Activated T-helper 1 cell treated with Interleukin-2 at 50 U/mL for 16 hours (primary cell): ENCODE results near the gene SPANXA2.
"Not testable (repeated sequence)": the region's sequence is repeated elsewhere in the genome, so short reads cannot be mapped to it uniquely, and the experiment has no call there.

ENCODE experiments used
- DNase-seq: peaks from one replicate; pipeline ENCODE4 v3.0.0-alpha.2; 2020; ENCODE audit warnings: low read depth

SPANXA2 gene

GRCh38 chrX:141589408-141589807, at the start of gene SPANXA2:
TSS of gene SPANXA2 (plus strand) at chrX:141589708. CDS start at chrX:141589768, 60 bp downstream.
- DNase-seq = not testable (repeated sequence)

GRCh38 chrX:141542551-141542950, 47.0 kb upstream of the SPANXA2 start:
- DNase-seq = not testable (repeated sequence)

- DNase-seq = not testable (repeated sequence)
These were observed 4.9 kb upstream of the SPANXA2 start, which contains the start of gene SPANXA1 for GRCh38 chrX:141584638-141585037. TSS of gene SPANXA1 (minus strand) at chrX:141584738. CDS start at chrX:141584678, 60 bp downstream.

GRCh38 chrX:141609111-141609510, 19.6 kb downstream of the SPANXA2 start:
- no peak for DNase-seq

GRCh38 chrX:141619336-141619735, 29.8 kb downstream of the SPANXA2 start:
- DNase-seq = no peak

GRCh38 chrX:141632124-141632523, 42.6 kb downstream of the SPANXA2 start:
- no peak for DNase-seq

- no peak for DNase-seq
These were observed 49.0 kb downstream of the SPANXA2 start for GRCh38 chrX:141638550-141638949.
